Activated CD8-positive, alpha-beta memory T cell treated with anti-CD3 and anti-CD28 coated beads for 36 hours (primary cell): ENCODE results near the gene P4HA3. TPM values are rescaled to one million over a fixed set of nuclear protein-coding genes. Genes with fewer than 3 reads are reported as not detected.

Source experiments
- CTCF ChIA-PET: fragments of 350-600 bp; sonication (Branson Sonifier 250); formaldehyde crosslinking; loops from one replicate; lab custom pipeline; 2021; ENCODE audit warnings: antibody characterized with exemption; lab: Charles Lee
- POLR2A ChIA-PET: fragments of 350-600 bp; sonication (Branson Sonifier 250); formaldehyde crosslinking; loops from one replicate; lab custom pipeline; 2021; ENCODE audit warnings: antibody characterized with exemption; lab: Charles Lee
- total RNA-seq, 2 experiments: library from RNA; stranded (reverse); gene quantifications; one replicate each; pipeline ENCODE4 v1.2.3, GENCODE V29; 2021

Gene P4HA3
- total RNA-seq, 2 experiments from 2014 or later = not detected

GRCh38 chr11:74225565-74225964 is 85.9 kb downstream of the P4HA3 start:
- POLR2A ChIA-PET = no interaction called here
- CTCF ChIA-PET = no interaction called here

GRCh38 chr11:74221816-74222215 is 89.6 kb downstream of the P4HA3 start:
- POLR2A ChIA-PET = no interaction called here
- CTCF ChIA-PET = no interaction called here

GRCh38 chr11:74220376-74220775 is 91.1 kb downstream of the P4HA3 start:
- POLR2A ChIA-PET = no interaction called here
- CTCF ChIA-PET = no interaction called here

Other genes with a start within 250 kb of the P4HA3 start
- 10 to 100 TPM; 34.3 to 35.3 TPM for gene C2CD3, start 140.6 kb downstream of the P4HA3 start, total RNA-seq
- 10 to 100 TPM; 52.6 to 54.5 TPM for gene PPME1, start 140.4 kb downstream of the P4HA3 start, total RNA-seq
- gene PGM2L1, start 86.8 kb upstream of the P4HA3 start, total RNA-seq = 10 to 100 TPM in 1 of 2 experiments, 1 to 10 TPM in 1; 9.2 to 10.4 TPM
- not detected for gene KCNE3, start 155.9 kb upstream of the P4HA3 start, total RNA-seq
- 1 to 10 TPM; 3.5 to 4.9 TPM for gene LIPT2, start 182.1 kb upstream of the P4HA3 start, total RNA-seq